Stimulated activated CD4-positive, alpha-beta T cell treated with anti-CD3 and anti-CD28 coated beads, TNF-alpha, amount 100 ng/mL, for 1 hour (primary cell): Measurements from ENCODE around the gene GAB4.
"Not testable (repeated sequence)": the region's sequence is repeated elsewhere in the genome, so short reads cannot be mapped to it uniquely, and the experiment has no call there.

ENCODE experiments used
- DNase-seq, 3 donors: peaks; one replicate each; pipeline ENCODE4 v3.0.0-alpha.2; 2020; ENCODE audit warnings: low read depth in 3 of 3, low spot score in 1 of 3

The GAB4 gene

GRCh38 chr22:16915701-16916100 lies 92.3 kb downstream of the GAB4 start:
- no peak for DNase-seq

DNA sequence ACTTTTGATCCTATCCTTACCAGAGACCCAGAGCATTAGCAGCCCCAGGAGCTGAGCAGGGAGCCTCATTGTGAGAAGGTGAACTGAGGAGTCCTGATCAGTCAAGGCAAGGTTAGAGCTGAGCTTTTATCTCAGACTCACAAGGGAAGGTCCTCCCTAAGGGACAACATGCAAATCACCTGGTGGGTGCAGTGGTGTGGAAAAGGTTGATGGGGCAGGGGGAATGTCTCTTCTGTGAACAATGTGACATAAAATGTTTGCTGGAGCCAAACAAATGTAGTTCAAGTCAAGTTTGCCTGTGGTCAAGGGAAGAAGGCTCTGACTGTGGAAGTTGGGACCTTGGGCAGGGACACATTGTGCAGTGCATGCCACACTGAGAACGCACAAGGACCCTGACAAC lies 93.1 kb downstream of the GAB4 start:
- not testable (repeated sequence) for DNase-seq

GRCh38 chr22:16914006-16914405 lies 94.0 kb downstream of the GAB4 start:
- no peak for DNase-seq

DNA sequence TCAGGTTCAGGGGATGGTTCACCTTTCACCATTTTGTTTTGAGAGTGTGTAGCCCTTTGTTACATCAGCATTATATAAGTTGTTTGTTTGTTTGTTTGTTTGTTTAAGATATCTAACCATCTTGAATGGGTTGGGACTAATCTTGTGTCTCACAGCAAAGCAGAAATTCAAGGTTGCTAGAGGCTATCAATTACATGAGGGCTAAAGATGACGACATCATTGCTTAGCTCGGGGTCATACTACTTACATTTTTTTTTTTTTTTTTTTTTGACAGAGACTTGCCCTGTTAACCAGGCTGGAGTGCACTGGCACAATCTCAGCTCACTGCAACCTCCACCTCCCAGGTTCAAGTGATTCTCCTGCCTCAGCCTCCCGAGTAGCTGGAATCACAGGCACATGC lies 95.7 kb downstream of the GAB4 start:
- DNase-seq, result no peak
